ENCODE measurements around the gene CEND1.

Gene CEND1

GRCh38 chr11:794766-795633, 5.1 kb upstream of the CEND1 start:
- no peak for DNase-seq (ENCODE audit: low spot score)

- DNase-seq (ENCODE audit: low spot score): no peak
Observed at GRCh38 chr11:794013-794765, 4.3 kb upstream of the CEND1 start.

GRCh38 chr11:793556-793955, 3.7 kb upstream of the CEND1 start:
- DNase-seq (ENCODE audit: low spot score): no peak

GRCh38 chr11:792873-793272, 3.0 kb upstream of the CEND1 start:
- no peak for DNase-seq (ENCODE audit: low spot score)

- no peak for DNase-seq (ENCODE audit: low spot score)
Observed at GRCh38 chr11:792535-792821, 2.6 kb upstream of the CEND1 start.

GRCh38 chr11:791658-792534, 2.0 kb upstream of the CEND1 start:
- no peak for DNase-seq (ENCODE audit: low spot score)

- no peak for DNase-seq (ENCODE audit: low spot score)
Observed at GRCh38 chr11:790721-791564, 1.1 kb upstream of the CEND1 start.

- no peak for DNase-seq (ENCODE audit: low spot score)
Observed at GRCh38 chr11:788953-789940, 643 bp downstream of the CEND1 start.

- no peak for DNase-seq (ENCODE audit: low spot score)
Observed at GRCh38 chr11:788009-788640, 1.8 kb downstream of the CEND1 start.

GRCh38 chr11:787084-787675, 2.7 kb downstream of the CEND1 start:
- no peak for DNase-seq (ENCODE audit: low spot score)

- no peak for DNase-seq (ENCODE audit: low spot score)
Observed at GRCh38 chr11:786235-787083, 3.4 kb downstream of the CEND1 start.

GRCh38 chr11:783581-784015, 6.3 kb downstream of the CEND1 start:
- peak; percentile 18 for DNase-seq (ENCODE audit: low spot score)

- DNase-seq (ENCODE audit: low spot score): no peak
Observed at GRCh38 chr11:782264-783174, 7.4 kb downstream of the CEND1 start.

GRCh38 chr11:779955-780532, 9.8 kb downstream of the CEND1 start:
- no peak for DNase-seq (ENCODE audit: low spot score)

- no peak for DNase-seq (ENCODE audit: low spot score)
Observed at GRCh38 chr11:778976-779954, 10.6 kb downstream of the CEND1 start.

Measured in CD4-positive, alpha-beta T cell treated with Interleukin-2 at 100 ng/mL for 4 hours (primary cell).